PC-3 (cell line): Measurements from ENCODE around the gene TBC1D3I. TPM values are rescaled to one million over a fixed set of nuclear protein-coding genes. Genes with fewer than 3 reads are reported as not detected.
"Not testable (repeated sequence)": the region's sequence is repeated elsewhere in the genome, so short reads cannot be mapped to it uniquely, and the experiment has no call there.

Experiments
- ATAC-seq: fragments of 200-7000 bp; cut with Tn5 transposase; 2 replicates; pipeline ENCODE4 v1.9.1; 2020; ENCODE audit warnings: mild to moderate bottlenecking, moderate library complexity
- BruUV-seq: library from RNA; stranded (reverse); fragments of 400-500 nt; replicated peaks from 2 replicates; lab custom pipeline; 2021; lab: Mats Ljungman, UMichigan
- CTCF ChIA-PET: fragments of 300-600 bp; sonication (Branson Sonifier 250); formaldehyde crosslinking; loops from one replicate; lab custom pipeline; 2022; ENCODE audit warnings: antibody characterized with exemption; lab: Charles Lee
- POLR2A ChIA-PET: fragments of 300-600 bp; sonication (Branson Sonifier 250); formaldehyde crosslinking; loops from one replicate; lab custom pipeline; 2022; ENCODE audit warnings: antibody characterized with exemption; ENCODE audit not compliant: unreplicated experiment; lab: Charles Lee
- DNase-seq: peaks from one replicate; pipeline ENCODE4 v3.0.0-alpha.2; 2015
- H2AFZ ChIP-seq: fragments of 300-600 bp; sonication (generic); 2 replicates; pipeline ENCODE4 v1.6.0; 2016; ENCODE audit warnings: antibody characterized with exemption, low read length
- H3F3A ChIP-seq: fragments of 300-600 bp; sonication (generic); one replicate; pipeline ENCODE4 v1.6.0; 2017; ENCODE audit warnings: antibody characterized with exemption, low read length, control low read depth, mild to moderate bottlenecking; ENCODE audit not compliant: unreplicated experiment
- H3K27ac ChIP-seq: fragments of 300-600 bp; sonication (generic); 2 replicates; pipeline ENCODE4 v1.5.1; 2016; ENCODE audit warnings: mild to moderate bottlenecking, low read length
- H3K27me3 ChIP-seq: fragments of 300-600 bp; sonication (generic); 2 replicates; pipeline ENCODE4 v1.6.1; 2016; ENCODE audit warnings: low read length, mixed read lengths
- H3K36me3 ChIP-seq: fragments of 300-600 bp; sonication (generic); 2 replicates; pipeline ENCODE4 v1.6.1; 2016; ENCODE audit warnings: low read depth, mixed run types, low read length, mixed read lengths
- H3K4me1 ChIP-seq: fragments of 300-600 bp; sonication (generic); 2 replicates; pipeline ENCODE4 v1.5.1; 2016; ENCODE audit warnings: low read length; ENCODE audit not compliant: insufficient read depth
- H3K4me2 ChIP-seq: fragments of 300-600 bp; sonication (generic); 2 replicates; pipeline ENCODE4 v1.6.0; 2016; ENCODE audit warnings: low read length
- H3K4me3 ChIP-seq: fragments of 300-600 bp; sonication (generic); 2 replicates; pipeline ENCODE4 v1.5.1; 2016; ENCODE audit warnings: mild to moderate bottlenecking, low read length, mixed read lengths
- H3K79me2 ChIP-seq: fragments of 300-600 bp; sonication (generic); 2 replicates; pipeline ENCODE4 v1.6.1; 2017; ENCODE audit warnings: low read length, mixed read lengths
- H3K9ac ChIP-seq: fragments of 300-600 bp; sonication (generic); 2 replicates; pipeline ENCODE4 v1.6.0; 2016; ENCODE audit warnings: mild to moderate bottlenecking, low read length
- H3K9me2 ChIP-seq: fragments of 300-600 bp; sonication (generic); replicated peaks from 2 replicates; pipeline ENCODE4 v1.6.1; 2016; ENCODE audit warnings: mixed run types, low read length, mixed read lengths
- H3K9me3 ChIP-seq: fragments of 300-600 bp; sonication (generic); 2 replicates; pipeline ENCODE4 v1.6.1; 2016; ENCODE audit warnings: low read length, mixed read lengths
- H4K20me1 ChIP-seq: fragments of 300-600 bp; sonication (generic); 2 replicates; pipeline ENCODE4 v1.6.1; 2016; ENCODE audit warnings: low read length, mixed read lengths
- intact Hi-C: fragments of 100-400 bp; cut with micrococcal nuclease; formaldehyde crosslinking; loops from 2 replicates; pipeline ENCODE4 v1.9.0; 2023
- total RNA-seq: library from RNA; depleted of rRNA; stranded (reverse); fragments of >200 nt; gene quantifications from 2 replicates; pipeline ENCODE4 v1.2.3, GENCODE V29; 2014

Gene TBC1D3I
- total RNA-seq, 1 experiment from 2014 or later: 0.07 TPM

DNA sequence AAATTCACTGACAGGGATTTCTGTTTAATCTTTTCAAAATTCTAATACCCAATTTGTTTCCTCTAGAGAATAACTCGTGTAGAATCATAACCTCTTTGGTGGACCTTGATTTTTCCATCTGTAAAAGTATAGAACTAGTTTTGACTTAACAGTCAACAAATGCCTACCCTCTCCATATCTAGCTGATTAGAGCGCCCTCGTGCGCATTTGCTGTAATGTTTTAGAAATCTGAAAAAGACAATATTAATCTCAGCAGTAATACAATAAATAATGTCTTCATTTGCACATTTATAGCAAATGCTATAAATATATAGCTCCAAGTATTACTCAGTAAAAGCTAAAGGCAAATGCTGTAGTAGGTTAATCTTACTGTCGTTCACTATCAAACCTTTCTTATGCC is 34.7 kb downstream of the TBC1D3I start:
- H3K9me2 ChIP-seq, H3K27ac ChIP-seq, H3K27me3 ChIP-seq, H3K9ac ChIP-seq, H2AFZ ChIP-seq, H4K20me1 ChIP-seq, BruUV-seq, H3K4me2 ChIP-seq, POLR2A ChIA-PET, ATAC-seq, H3K4me3 ChIP-seq, H3K9me3 ChIP-seq, H3K36me3 ChIP-seq, H3F3A ChIP-seq, DNase-seq, H3K79me2 ChIP-seq, intact Hi-C loops, CTCF ChIA-PET, H3K4me1 ChIP-seq: not testable (repeated sequence)

DNA sequence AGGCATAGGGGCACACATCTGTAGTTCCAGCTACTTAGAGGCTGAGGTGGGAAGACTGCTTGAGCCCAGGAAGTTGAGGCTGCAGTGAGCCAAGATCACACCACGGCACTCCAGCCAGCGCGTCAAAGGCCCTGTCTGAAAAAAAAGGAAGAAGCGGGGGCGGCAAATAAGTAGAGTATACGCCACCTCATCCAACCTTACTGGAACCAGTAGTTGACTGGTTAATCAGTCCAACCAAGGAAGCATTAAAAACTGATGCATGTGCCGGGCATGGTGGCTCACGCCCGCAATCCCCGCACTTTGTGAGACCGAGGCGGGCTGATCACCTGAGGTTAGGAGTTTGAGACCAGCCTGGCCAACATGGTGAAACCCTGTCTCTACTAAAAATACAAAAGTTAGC is 41.4 kb downstream of the TBC1D3I start:
- H3K4me3 ChIP-seq, H3K27me3 ChIP-seq, H4K20me1 ChIP-seq, H3K36me3 ChIP-seq, H2AFZ ChIP-seq, H3K9ac ChIP-seq, H3K79me2 ChIP-seq, H3K9me2 ChIP-seq, CTCF ChIA-PET, H3K4me2 ChIP-seq, H3F3A ChIP-seq, H3K4me1 ChIP-seq, H3K9me3 ChIP-seq, POLR2A ChIA-PET, DNase-seq, BruUV-seq, intact Hi-C loops, ATAC-seq, H3K27ac ChIP-seq: not testable (repeated sequence)

DNA sequence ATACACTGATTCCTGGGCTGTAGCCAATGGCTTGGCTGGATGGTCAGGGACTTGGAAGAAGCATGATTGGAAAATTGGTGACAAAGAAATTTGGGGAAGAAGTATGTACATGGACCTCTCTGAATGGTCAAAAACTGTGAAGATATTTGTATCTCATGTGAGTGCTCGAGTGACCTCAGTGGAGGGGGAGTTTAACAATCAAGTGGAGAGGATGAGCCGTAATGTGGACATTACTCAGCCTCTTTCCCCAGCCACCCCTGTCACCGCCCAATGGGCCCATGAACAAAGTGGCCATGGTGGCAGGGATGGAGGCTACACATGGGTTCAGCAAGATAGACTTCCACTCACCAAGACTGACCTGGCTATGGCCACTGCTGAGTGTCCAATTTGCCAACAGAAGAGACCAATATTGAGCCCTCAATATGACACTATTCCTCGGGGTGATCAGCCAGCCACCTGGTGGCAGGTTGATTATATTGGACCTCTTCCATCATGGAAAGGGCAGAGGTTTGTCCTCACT is 42.7 kb downstream of the TBC1D3I start:
- ATAC-seq, intact Hi-C loops, H3K9ac ChIP-seq, BruUV-seq, H2AFZ ChIP-seq, CTCF ChIA-PET, H3K4me3 ChIP-seq, H3K9me2 ChIP-seq, H3K4me2 ChIP-seq, H3K27me3 ChIP-seq, H3K79me2 ChIP-seq, H3K27ac ChIP-seq, H4K20me1 ChIP-seq, DNase-seq, H3F3A ChIP-seq, POLR2A ChIA-PET, H3K4me1 ChIP-seq, H3K9me3 ChIP-seq, H3K36me3 ChIP-seq: not testable (repeated sequence)

DNA sequence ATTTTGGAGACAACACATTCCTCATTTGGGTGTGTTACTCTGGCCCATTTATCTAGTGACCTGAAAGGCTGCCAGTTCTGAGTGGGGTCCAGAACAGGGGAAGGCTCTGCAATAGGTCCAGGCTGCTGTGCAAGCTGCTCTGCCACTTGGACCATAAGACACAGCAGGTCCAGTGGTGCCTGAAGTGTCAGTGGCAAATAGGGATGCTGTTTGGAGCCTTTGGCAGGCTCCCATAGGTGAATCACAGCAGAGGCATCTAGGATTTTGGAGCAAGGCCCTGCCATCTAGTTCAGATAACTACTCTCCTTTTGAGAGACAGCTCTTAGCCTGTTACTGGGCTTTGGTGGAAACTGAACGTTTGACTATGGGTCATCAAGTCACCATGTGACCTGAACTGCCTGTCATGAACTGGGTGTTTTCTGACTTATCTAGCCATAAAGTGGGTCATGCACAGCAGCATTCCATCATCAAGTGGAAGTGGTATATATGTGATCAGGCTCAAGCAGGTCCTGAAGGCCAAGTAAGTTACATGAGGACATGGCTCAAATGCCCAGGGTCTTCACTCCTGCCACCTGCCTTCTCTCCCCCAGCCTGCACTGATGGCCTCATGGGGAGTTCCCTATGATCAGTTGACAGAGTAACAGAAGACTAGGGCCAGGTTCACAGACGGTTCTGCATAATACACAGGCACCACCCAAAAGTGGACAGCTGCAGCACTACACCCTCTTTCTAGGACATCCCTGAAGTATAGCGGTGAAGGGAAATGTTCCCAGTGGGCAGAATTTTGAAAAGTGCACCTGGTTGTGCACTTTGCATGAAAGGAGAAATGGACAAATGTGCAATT is 43.4 kb downstream of the TBC1D3I start:
- H4K20me1 ChIP-seq, POLR2A ChIA-PET, H3K4me2 ChIP-seq, H3K27ac ChIP-seq, H3K9me2 ChIP-seq, H3F3A ChIP-seq, H3K4me3 ChIP-seq, H3K79me2 ChIP-seq, H3K9me3 ChIP-seq, H3K9ac ChIP-seq, DNase-seq, H3K27me3 ChIP-seq, H3K4me1 ChIP-seq, H2AFZ ChIP-seq, H3K36me3 ChIP-seq, intact Hi-C loops, CTCF ChIA-PET, ATAC-seq, BruUV-seq: not testable (repeated sequence)

- CTCF ChIA-PET, BruUV-seq: not testable (repeated sequence)
These were observed 44.8 kb downstream of the TBC1D3I start for GRCh38 chr17:36219556-36219955.

DNA sequence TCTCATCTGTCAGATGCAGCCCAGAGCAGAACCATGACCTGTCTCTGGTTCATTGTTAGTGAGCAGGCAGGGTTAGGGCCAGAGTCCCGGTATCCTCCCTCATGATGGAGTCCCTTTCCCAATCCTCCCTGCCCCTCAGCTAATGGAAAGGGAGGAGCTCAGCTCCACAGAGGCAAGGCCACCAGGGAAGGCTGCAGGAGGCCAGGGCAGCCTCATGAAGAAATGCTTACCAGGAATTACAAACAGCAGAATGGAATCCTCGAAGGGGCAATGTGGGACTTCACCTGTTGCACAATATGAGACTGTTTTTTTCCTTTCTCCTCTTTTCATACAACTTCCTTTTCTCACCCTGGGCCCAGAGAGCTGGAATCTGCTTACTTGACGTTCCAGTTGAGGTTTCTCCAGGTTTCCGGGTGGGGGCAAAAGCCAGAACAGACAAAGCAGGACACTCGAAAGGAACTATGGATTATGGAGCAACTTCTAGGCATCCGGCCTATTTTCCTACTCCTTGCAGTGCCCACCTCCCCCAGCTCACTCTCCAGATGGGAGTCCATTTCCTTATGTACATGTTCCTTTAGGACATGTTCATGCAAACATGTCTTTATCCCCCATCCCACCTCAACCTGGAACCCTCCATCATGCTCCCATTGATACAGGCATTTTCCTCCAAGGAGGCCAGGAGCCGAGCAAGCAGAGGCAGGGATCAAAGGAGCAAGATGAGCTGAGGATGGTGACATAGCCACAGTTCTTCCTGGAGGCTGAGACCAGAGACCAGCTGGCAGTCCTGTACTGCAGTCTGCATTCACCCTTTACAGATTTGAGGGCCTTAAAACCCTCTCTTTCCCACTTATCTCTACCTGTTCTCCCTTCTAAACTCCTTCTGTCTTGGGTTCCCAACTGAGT is 48.7 kb downstream of the TBC1D3I start:
- H3K27me3 ChIP-seq, H3K79me2 ChIP-seq, H3K9me2 ChIP-seq, DNase-seq, intact Hi-C loops, H3K9me3 ChIP-seq, H3K36me3 ChIP-seq, H3K4me2 ChIP-seq, H3K9ac ChIP-seq, H3K27ac ChIP-seq, H4K20me1 ChIP-seq, ATAC-seq, H3F3A ChIP-seq, H3K4me1 ChIP-seq, BruUV-seq, H2AFZ ChIP-seq, CTCF ChIA-PET, H3K4me3 ChIP-seq, POLR2A ChIA-PET: not testable (repeated sequence)

More at GRCh38 chr17:36219556-36219955, 44.8 kb downstream of the TBC1D3I start:
- H3K4me2 ChIP-seq, ATAC-seq, POLR2A ChIA-PET, H3F3A ChIP-seq, DNase-seq, H3K9ac ChIP-seq, H3K79me2 ChIP-seq, H3K9me2 ChIP-seq, intact Hi-C loops, H3K9me3 ChIP-seq, H3K4me3 ChIP-seq, H3K27ac ChIP-seq, H3K4me1 ChIP-seq, H3K27me3 ChIP-seq, H4K20me1 ChIP-seq, H3K36me3 ChIP-seq, H2AFZ ChIP-seq: not testable (repeated sequence)
